GM21723 (cell line): ENCODE results near the gene OS9.

Source experiments
- ATAC-seq: cut with Tn5 transposase; IDR thresholded peaks from one replicate; pipeline ENCODE4 v1.9.1; 2021; ENCODE audit warnings: mild to moderate bottlenecking, moderate library complexity; ENCODE audit not compliant: unreplicated experiment

Gene OS9

DNA sequence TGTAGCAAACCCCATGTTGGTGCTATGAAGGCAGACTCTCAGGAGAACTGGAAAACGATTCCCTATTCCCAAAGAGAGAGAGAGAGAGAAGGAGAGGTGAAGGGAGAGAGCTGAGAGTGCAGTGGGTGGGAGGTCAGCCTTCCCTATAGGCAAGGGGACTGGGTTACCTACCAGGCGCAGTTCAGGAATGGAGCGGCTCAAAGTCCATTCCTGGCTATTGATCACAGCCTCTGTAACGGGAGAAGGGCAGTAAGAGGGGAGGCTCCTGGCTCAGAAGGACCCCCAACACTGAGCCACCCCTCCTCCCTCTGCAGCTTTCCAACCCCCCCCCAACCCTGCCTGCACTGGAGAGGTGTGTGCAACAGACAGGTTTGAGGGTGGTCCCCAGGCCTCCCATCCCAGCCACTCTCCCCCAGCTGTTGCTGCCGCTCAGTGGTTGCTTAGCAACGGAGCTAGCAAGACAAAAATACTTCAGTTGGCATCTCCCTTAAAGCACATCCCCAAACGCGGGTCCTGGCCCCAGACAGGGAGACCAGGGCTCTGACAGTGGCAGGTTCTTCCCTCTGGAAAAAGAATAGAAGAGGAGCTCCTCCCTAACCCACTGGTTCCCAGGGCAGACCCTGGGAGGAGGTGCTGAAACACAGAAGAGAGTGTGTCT lies 41.4 kb downstream of the OS9 start:
- no peak for ATAC-seq

DNA sequence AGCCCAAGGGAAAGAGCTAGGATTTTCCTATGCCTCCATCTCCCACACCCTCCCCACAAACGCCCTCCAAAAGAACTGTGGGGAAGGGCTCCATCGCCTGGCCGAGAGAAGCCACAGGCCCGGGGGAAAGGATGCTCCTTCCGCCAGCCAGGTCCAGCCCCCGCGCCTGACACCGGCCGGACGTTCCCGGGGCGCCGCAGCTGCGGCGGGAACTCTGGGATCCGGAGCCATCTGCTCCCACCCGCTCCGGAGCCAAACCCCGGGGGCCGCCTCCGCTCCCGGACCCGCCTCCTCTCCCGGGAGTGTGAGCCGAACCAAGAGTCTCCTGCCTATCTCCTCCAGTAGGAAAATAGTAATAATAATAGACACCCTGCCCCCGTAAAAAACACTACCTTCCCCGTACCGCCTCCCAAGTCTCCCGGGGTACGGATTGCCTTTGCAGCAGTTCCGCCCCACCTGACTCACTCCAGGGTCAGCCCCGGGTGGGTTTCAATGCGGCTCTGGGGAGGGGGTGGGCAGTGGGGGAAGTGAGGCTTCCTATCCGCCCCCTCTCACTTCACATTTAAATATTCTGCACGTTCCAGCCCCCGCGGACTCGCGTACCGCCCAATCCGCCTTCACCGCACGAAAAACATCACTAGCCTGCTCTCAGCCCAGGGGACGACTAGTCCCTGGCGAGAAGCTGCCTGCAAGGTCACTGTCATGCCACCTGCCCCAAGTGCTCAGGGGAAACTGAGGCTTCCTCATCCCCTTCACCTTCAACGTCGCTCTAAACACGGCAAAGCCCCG lies 42.2 kb downstream of the OS9 start:
- no peak for ATAC-seq

DNA sequence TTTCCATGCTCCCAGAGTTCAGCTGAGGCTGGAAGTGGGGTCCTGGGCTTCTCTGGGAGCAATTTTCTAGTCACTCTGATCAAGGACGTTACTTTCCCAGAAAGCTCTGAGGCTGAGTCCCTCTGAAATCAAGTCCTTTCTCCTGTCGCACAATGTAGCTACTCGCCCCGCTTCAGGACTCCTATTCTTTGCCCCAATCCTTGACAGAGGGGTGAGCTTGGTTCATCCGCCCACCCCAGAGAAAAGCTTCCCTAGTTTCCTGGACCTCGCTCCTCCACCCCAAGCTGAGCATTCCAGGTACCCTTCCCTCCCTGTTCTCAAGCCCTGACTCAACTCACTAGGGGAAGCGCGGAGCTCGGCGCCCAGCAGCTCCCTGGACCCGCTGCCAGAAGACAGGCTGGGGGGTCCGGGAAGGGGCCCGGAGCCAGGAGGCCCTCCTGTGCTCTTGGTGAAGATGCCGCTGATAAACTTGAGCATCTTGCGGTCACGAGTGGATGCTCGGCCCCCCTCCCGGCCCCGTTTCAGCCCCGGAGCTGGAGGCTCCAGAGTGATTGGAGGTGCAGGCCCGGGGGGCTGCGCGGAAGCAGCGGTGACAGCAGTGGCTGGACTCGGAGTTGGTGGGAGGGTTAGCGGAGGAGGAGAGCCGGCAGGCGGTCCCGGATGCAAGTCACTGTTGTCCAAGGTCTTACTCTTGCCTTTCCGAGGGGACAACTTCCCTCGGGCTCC lies 43.0 kb downstream of the OS9 start:
- ATAC-seq: no peak

DNA sequence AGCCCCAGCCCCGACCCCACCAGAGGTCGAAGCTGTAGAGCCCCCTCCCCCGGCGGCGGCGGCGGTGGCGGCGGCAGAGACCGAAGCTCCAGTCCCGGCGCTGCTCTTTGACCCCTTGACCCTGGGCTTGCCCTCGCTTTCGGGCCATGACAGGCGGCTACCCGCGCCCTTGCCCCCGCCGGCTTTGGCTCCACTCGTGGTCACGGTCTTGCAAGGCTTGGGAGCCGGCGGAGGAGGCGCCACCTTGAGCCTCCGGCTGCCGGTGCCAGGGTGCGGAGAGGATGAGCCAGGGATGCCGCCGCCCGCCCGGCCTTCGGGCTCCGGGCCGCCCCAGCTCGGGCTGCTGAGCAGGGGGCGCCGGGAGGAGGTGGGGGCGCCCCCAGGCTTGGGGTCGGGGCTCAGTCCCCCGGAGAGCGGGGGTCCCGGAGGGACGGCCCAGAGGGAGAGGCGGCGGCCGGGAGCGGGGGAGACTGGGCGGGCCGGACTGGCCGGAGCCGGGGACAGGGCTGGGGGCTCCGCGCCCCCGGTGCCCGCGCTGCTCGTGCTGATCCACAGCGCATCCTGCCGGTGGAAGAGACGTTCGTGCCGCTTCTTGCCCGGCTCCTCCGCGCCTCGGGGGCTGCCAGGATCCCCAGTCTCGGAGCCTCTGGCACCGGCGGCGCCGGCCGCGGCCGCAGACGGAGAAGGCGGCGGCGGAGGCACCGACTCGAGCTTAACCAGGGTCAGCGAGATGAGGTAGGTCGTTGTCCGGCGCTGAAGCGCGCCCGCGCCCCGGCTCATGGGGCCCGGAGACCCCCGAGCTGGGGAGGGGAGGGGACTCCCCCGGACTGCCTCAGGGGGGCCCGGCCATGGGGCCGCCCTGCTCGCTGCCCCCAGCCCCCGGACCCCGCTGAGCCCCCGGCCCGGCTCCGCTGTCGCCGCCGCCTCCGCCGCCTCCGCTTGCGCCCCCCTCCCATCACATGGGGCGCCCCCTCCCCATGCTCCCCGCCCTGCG lies 43.8 kb downstream of the OS9 start:
- no peak for ATAC-seq

DNA sequence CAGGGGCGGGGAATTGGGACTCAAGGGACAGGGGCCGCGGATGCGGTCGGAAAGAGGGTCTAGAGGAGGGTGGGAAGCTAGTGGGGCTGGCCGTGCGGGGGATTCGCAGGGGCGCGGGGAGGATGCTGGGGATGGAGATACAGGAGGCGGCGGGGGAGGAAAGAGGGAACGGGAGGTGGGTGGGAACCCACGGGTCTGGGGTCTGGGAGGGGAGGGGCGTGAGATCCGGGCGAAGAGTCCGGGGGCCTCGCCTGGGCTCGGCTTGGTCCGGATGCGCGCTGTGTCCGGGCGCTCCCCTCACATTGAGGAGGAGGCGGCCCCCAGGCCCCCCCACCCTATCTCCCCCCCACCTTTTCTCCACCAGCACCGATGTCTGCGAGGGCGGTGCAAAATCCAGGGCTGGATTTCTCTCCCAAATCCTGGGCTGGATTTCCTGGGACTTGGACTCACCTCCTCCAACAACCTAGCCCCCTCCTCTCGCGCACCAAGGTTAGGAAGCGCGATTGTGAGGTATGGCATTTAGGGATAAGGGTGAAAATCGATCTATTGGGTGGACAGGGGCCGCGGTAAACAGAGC lies 44.8 kb downstream of the OS9 start, which contains the start of gene AGAP2:
TSS of gene AGAP2 (minus strand) at position 82 of the 577 bp plus-strand sequence. CDS start 496 bp downstream, outside the sequence.
- no peak for ATAC-seq

DNA sequence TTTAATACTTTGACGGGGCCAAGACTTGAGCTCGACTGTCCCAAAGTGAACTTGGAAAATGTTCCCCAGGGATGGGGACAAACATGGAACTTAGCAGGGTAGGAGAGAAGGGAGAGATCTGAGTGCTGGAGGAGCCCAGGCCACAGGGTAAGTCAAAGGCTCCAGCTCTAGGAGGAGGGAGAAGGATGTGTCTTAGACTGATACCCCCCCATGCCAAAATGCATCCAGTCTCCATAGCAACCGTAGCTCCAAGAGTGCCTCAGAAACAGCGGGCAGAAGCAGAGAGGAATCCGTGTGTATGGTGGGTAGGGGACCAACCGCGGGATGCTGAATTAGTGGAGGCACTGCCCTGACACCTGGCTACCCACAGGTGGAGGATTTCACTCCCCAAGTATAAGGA lies 45.5 kb downstream of the OS9 start:
- ATAC-seq: no peak

DNA sequence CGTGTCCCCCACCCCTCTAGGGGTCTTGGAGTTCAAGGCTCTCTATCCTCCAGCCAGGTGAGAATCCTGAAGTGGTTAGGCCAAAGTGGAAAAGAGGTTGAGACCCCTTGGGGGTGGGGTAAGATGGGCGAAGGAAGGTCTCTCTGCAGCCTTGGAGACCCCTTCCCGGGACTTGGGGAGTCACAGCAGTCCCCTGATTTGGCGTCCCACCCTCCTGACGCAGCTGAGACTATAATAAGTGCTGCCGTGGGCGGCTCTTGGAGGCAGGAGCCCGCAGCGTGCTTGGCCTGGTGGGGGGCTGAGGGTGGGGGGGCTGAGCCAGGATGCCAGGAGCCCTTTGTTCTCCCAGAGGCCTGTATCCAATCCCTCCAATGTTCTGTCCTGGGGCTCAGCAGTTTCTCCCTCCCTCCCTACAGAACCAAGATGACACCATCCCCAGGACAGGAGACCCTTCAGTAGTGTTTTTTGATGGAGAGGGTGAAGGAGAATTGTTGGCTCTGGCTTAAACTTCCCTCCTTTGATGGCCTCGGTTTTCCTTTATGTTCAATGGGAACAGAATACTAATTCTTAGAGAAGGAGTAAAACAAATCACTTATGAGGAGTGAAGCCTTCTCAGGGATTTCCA lies 46.1 kb downstream of the OS9 start:
- ATAC-seq: no peak

DNA sequence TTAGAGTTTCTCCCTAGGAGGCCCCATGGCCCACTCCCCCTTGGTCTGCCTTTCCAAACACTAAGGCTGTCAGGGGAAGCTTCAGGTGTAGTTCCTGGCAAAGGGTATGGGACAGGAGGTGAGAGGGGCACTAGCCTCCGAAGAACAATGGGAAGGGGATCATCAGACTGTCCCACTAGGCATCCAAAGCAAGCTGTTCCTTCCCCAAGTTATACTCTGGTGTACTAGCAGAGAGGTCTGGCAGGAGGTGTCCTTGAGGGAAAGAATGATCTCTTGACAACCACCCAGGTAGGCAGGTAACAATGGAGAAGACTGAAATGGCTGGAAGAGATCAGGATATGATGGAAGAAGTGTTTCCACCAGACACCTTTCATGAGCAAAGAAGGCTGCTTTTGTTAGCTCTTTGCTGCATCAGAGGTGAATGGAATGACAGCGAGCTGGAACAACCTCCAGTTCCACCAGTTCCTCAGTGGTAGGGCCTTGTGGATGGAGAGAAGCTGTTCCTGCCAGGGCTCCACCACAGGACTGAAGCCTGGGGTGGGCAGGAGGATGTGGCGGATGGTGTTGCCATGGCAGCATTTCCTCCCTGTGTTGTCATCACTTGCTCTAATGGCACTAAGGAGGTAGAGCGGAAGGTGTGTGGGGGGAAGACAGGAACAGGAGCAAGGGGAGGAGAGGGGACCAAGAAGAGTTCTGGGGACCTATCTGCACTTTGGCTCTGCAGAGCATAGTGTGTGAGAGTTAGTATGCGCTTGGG lies 46.9 kb downstream of the OS9 start:
- ATAC-seq: peak; percentile 47

DNA sequence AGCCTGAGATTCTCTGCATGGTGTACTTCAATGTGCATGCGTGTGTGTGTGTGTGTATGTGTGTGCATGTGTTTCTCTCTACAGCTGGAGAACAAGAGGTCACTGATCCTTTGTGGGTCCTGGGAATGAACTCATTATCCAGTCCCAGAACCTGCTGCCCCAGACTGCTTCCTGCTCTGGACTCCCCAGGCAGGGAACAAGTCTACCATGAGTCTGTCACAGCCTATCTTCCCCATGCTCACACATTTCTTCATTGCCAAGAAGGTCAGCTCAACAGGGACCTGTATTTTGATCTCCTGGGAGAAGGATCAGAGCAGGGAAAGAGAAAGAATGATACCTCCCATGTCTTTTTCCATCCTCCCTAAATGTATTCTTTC lies 47.5 kb downstream of the OS9 start:
- peak; percentile 1 for ATAC-seq

DNA sequence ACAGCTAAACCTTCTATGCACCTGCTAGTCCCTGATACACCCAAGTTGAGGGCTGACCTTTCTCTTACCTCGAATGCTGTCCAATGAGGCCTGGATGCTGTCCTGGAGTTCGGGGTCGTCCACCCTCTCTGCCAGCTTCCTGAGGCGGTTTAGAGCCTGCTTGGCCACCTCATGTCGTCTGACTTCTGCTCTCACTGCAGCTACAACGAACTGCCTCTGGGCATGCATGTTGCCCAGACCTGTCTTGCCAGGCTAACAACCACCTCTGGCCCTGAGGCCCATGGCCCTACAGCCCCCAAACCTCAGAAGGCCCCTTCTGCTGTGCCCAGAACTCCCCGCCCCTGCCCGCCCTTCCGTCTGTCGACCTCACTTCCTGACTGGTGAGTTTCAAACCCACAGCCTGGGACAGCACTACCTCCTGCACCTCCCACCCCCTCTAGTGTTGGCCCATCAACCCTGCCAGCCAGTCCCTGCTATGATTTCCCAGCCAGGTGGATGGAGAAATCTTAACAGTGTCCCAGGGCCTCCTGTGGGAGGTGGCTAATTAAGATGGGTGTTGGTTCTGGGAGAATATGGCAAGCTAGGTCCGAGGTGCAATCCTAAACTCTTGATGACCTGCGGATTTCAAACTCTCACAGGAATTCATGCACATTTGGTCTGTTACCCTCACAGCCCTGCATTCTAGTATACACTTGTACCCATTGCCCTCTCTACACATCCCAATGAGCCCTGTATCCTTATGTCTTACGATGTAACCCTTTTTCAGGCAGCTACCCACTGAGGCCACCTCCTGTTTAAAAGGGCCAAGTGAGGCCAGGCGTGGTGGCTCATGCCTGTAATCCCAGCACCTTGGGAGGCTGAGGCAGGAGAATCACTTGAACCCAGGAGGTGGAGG lies 48.2 kb downstream of the OS9 start:
- ATAC-seq: peak; percentile 66

DNA sequence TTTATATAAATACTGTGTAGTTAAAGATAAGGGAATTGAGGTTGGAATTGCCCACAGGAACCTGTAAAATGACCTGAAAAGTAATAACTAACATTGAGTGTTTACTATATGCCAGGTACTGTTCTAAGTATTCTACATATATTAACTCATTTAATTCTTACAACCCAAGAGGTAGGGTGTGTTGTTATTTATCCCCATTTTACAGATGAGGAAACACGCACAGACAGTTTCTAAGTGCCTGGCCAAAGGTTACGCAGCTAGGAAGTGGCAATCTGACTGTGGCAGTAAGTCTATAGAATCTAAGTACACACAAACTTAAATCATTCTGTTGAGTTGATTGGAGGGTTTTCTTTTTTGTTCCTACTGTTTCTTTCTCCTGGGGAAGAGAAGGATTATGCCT lies 49.8 kb downstream of the OS9 start:
- ATAC-seq: no peak

DNA sequence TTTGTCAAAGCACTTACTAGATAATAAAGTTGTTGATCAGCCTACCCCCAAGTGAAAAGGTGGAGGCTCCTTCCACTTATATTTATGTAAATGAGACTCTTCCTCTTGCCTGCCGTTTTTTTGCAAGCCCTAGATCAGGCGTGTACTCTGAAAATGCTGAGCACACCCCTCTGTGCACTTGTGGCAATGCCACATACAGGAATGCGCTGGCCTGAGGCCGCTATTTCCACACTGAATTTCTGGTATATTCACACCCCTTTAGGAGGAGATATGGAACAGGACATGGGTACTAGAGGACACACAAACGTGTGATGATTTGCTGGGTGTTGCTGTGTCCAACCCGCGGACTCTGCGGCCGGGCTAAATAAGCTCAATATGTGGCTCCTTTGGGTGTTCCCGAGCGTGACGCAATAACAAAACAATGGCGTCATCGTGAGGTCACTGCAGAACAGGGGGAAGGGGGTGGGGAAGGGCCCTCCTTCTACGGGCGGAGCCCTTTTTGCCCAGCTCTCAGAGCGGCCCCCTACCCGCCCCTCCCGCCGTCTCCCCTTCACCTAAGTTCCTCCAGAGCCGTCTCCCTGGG lies 50.4 kb downstream of the OS9 start:
- ATAC-seq: peak; percentile 40

DNA sequence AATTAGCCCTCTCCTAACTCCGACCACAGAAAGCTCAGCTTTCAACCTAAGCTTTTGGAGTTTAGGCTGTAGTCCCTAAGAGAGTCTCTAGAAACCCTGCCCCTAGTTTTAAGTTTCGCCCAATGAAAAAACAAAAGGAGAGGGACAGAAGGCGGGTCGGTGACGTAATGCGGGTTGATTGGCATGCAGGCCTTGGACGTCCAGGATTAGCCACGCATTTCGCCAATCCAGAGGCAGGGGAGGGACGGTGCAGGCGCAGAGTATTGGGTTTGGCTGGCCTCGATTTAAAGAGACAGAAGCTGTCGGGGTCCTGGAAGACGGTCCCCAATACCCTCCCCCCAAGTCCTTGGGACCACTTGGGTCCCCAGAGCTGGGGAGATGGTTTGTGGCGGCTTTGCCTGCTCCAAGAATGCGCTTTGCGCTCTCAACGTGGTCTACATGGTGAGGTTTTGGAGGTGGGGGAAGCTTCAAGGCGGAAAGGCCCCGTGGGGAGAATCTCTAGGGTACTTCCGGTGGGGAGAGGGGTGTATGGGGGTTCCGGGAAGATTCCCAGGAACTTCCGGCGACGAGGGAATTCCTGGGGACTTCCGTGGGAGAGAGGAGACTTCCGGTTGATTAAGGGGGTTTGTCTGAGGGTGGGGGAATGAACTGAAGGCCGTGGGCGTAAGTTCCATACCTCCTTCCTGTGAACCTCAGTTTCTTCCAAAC lies 51.0 kb downstream of the OS9 start, which contains the start of gene TSPAN31:
TSS of gene TSPAN31 (plus strand) at position 263 of the 708 bp plus-strand sequence. CDS start at position 379, 116 bp downstream.
- peak; percentile 83 for ATAC-seq

DNA sequence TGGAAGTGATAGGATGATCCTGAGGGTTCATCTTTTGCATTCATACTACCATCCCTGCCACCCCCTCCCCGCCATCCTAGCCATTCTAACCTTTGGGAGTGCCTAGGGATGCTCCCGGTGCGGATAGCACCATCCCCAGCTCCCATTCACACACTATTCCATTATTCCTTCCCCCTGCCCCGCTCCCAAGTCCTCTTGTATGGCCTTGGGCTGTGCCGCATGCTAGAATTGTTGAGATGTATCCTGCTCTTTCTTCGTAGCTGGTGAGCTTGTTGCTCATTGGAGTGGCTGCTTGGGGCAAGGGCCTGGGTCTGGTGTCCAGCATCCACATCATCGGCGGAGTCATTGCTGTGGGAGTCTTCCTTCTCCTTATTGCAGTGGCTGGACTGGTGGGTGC lies 51.6 kb downstream of the OS9 start:
- no peak for ATAC-seq

DNA sequence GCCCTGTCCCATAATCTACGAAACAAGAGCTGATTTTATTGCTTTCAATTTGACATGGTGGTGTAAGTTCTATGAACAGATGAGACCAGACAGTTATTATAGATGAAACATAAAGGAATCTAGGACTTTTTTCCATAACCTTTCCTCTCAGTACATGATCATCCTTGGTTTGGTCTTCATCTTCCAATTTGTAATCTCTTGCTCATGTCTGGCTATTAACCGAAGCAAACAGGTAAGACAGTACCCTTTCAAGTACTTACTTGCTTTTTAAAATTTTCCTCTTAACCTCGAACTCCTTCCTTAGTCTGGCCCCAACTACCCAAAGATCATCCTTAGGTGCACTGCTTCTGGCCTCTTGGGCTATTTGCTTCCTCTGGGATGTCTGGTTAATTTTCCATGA lies 52.1 kb downstream of the OS9 start:
- ATAC-seq: no peak

DNA sequence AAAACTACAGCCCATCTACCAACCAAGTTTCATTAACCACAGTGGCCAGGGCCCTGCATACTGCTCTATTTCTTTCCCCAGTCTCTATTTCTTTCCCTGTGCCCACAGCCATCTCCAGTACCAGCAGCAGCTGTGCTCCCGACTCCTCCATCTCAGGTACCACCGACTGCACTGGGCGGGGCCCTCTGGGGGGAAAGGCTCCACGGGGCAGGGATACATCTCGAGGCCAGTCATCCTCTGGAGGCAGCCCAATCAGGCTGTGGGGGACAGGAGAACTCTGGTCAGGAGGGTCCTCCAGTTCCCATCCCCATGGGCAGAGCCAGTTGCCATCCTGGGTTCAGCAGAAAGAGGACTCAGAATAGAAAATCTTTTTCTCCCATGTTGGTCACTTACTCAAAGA lies 55.1 kb downstream of the OS9 start:
- ATAC-seq: no peak
